Measurements from ENCODE around the gene CXCR6.

Gene CXCR6

DNA sequence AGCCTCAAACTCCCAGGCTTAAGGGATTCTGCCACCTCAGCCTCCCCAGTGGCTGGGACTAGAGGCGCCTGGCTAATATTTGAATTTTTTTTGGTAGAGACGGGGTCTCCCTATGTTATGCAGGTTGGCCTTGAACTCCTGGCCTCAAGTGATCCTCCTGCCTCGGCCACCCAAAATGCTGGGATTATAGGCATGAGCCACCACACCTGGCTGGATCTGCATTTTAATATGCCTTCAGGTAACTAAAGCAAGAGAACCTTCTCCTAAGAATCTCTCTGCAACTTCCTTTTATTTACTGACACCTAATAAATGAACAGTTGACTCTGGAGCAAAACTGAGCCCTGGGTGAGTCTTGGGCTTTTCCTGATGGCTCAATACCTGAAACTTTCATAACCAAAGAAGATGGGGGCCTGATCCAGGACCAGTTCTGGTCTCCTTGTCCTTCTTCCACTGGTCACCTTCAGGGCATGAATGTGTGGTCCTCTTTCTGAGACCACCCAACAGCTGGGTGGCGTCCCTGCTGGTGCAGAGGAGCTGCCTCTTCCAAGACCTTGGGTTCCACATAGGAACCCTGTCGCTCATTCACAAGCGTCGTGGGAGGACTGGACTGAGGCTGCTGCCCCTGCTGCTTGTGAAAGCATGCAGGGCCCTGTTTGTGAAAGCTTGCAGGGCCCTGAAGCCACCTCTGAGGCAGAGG is 28.8 kb upstream of the CXCR6 start (continued):
- no peak for TF ChIP-seq ZNF544 (tag by site-specific recombination; IDR thresholded peaks at IDR 0.05)

DNA sequence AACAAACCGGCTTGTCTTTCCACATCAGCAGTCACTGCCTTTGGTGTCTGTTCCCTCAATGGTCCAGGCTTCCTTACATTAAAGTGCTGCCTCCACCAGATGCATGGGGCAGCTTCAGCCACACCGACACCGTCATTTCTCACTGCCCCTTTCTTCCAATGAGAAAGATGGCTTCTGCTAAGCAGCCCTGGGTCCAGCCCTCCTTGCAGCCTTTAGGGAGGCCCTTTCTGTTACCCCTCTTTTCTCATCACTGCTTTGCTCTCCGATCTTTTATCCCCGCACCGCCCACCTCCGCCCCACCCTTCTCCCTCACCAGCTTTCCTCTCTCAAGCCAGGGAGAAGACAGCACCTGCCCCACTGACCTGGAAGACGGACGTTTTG is 28.2 kb upstream of the CXCR6 start:
- CTCF ChIA-PET = no interaction called here
- TF ChIP-seq ZNF571 (tag by site-specific recombination; IDR thresholded peaks at IDR 0.05) (no peak), SP3 (tag by site-specific recombination; IDR thresholded peaks at IDR 0.05) (no peak)
- H3K4me1 ChIP-seq (ENCODE audit: control insufficient read depth, insufficient read depth, low read length) = no peaks in the 10 kb centered on the region
- no peaks in the 10 kb centered on the region for H3K9me3 ChIP-seq (ENCODE audit: control insufficient read depth, insufficient read depth, low read depth, low read length)
- peaks cover 0 to 8% of the 10 kb centered on the region in 2 experiments; a peak in 1 of 3 replicates for H3K36me3 ChIP-seq (ENCODE audit: control insufficient read depth in 2 of 2, insufficient read depth in 1 of 2, low read length in 2 of 2)
- POLR2A ChIA-PET = no interaction called here
- H3K27ac ChIP-seq (ENCODE audit: extremely low read depth, low read depth, low read length) = no peak overlapping the region
- no peak overlapping the region for H3K4me3 ChIP-seq (ENCODE audit: low read depth, low read length)

DNA sequence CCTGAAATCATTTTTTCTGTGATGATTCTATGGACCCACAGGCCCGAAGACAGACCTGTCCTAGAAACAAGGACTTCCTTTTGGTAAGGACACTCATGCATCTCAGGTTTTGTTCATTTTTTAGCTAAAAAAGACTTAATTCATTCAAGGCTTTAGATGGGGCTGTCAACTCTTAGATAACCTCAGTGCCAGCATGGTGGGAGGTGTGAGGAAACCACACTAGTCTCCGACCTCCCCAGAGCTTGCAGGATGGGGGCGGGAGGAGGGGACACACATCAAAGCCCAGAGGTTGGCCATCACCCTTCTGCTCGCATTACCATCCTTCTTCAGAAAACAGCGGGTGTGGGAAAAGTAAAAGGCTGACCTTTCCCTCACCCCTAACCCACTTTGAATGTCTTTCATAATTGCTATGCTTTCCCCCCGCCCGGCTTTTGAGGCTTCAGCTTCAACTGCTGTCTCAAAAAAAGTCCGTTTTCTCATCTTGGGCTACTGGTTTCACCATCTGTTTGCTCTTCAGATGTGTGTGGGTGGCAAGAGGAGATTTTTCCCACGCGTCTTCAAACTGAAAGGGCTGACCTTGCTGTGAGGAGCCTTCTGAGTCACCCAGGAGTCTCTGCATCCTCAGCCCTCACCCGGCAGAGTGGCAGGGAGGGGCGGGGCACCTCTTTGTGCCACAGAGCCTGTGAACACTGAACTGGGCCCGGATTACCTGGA is 27.6 kb upstream of the CXCR6 start:
- ChIA-PET POLR2A (no interaction called here), CTCF (no interaction called here)
- Histone ChIP-seq H3K4me1 (ENCODE audit: control insufficient read depth, insufficient read depth, low read length) (no peaks in the 10 kb centered on the region), H3K27ac (ENCODE audit: extremely low read depth, low read depth, low read length) (no peak overlapping the region), H3K36me3 (ENCODE audit: control insufficient read depth in 2 of 2, insufficient read depth in 1 of 2, low read length in 2 of 2) (peaks cover 0 to 14% of the 10 kb centered on the region in 2 experiments; a peak in 1 of 3 replicates), H3K4me3 (ENCODE audit: low read depth, low read length) (no peak overlapping the region), H3K9me3 (ENCODE audit: control insufficient read depth, insufficient read depth, low read depth, low read length) (no peaks in the 10 kb centered on the region)
- TF ChIP-seq, protein P1, sequence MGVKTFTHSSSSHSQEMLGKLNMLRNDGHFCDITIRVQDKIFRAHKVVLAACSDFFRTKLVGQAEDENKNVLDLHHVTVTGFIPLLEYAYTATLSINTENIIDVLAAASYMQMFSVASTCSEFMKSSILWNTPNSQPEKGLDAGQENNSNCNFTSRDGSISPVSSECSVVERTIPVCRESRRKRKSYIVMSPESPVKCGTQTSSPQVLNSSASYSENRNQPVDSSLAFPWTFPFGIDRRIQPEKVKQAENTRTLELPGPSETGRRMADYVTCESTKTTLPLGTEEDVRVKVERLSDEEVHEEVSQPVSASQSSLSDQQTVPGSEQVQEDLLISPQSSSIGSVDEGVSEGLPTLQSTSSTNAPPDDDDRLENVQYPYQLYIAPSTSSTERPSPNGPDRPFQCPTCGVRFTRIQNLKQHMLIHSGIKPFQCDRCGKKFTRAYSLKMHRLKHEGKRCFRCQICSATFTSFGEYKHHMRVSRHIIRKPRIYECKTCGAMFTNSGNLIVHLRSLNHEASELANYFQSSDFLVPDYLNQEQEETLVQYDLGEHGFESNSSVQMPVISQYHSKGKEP (tag by site-specific recombination; IDR thresholded peaks at IDR 0.05) = no peak
- TF ChIP-seq, protein P2, sequence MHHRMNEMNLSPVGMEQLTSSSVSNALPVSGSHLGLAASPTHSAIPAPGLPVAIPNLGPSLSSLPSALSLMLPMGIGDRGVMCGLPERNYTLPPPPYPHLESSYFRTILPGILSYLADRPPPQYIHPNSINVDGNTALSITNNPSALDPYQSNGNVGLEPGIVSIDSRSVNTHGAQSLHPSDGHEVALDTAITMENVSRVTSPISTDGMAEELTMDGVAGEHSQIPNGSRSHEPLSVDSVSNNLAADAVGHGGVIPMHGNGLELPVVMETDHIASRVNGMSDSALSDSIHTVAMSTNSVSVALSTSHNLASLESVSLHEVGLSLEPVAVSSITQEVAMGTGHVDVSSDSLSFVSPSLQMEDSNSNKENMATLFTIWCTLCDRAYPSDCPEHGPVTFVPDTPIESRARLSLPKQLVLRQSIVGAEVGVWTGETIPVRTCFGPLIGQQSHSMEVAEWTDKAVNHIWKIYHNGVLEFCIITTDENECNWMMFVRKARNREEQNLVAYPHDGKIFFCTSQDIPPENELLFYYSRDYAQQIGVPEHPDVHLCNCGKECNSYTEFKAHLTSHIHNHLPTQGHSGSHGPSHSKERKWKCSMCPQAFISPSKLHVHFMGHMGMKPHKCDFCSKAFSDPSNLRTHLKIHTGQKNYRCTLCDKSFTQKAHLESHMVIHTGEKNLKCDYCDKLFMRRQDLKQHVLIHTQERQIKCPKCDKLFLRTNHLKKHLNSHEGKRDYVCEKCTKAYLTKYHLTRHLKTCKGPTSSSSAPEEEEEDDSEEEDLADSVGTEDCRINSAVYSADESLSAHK (tag by site-specific recombination; IDR thresholded peaks at IDR 0.05) = no peak
- TF ChIP-seq EGR2 (tag by site-specific recombination; IDR thresholded peaks at IDR 0.05; ENCODE audit: low read depth) = peak; percentile 71
- TF ChIP-seq ZNF555 (tag by site-specific recombination; conservative IDR thresholded peaks at IDR 0.05) = no peak
- no peak for TF ChIP-seq ZNF670 (tag by site-specific recombination; IDR thresholded peaks at IDR 0.05; ENCODE audit: low read depth)
- TF ChIP-seq ZFHX2 (tag by site-specific recombination; conservative IDR thresholded peaks at IDR 0.05) = peak; percentile 79

DNA sequence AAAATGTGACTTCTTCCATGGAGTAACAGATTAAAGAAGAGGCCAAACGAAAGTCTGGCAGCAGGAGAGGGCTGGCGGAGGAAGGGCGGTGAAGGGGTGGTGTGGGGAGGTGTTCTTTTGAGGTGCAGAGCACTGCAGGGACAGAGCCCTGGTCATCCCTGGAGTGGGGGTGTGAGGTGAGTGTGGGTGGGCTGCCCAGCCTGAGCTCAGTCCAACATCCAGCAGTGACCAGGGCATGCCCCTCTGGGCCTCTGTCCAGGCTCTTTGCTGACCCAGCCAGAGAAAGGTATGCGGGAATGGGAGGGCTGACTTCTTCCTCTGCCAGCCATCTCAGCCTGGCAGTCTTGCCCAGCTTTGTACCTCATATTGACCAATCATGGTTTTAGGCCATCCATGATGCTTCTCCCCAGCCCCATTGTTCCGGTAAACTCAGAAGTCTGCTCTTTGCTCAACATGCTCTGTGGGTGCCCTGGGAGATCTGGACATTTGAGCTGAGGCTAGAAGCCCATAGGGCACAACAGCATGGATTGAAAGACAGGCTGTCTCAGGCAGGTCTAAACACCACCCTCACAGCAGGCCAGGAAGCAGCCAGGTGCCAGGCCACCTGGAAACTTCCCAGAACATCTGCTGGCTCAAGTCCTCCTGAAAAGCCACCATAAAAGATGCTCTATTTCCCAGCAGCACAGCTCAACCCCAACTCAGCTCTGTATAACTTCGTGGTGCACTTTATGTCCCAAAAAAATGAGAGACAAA is 25.9 kb upstream of the CXCR6 start:
- Histone ChIP-seq H3K4me1 (ENCODE audit: control insufficient read depth, insufficient read depth, low read length) (no peaks in the 10 kb centered on the region), H3K4me3 (ENCODE audit: low read depth, low read length) (no peak overlapping the region), H3K36me3 (ENCODE audit: control insufficient read depth in 2 of 2, insufficient read depth in 1 of 2, low read length in 2 of 2) (peaks cover 0 to 30% of the 10 kb centered on the region in 2 experiments; a peak in 1 of 3 replicates), H3K9me3 (ENCODE audit: control insufficient read depth, insufficient read depth, low read depth, low read length) (no peaks in the 10 kb centered on the region), H3K27ac (ENCODE audit: extremely low read depth, low read depth, low read length) (no peak overlapping the region)
- no peak for TF ChIP-seq TRIM28 (IDR thresholded peaks at IDR 0.05; ENCODE audit: borderline replicate concordance, low read length)
- POLR2A ChIA-PET = no interaction called here
- CTCF ChIA-PET = no interaction called here
